Heart left ventricle (tissue), 13 donors: ENCODE measurements around the gene MYO1B.

Source experiments
- POLR2A ChIP-seq, 2 donors: fragments of 450-650 bp; IDR thresholded peaks; one replicate each; pipeline ENCODE4 v1.6.1; 2017; ENCODE audit warnings: antibody characterized with exemption in 2 of 2, mild to moderate bottlenecking in 2 of 2, moderate library complexity in 2 of 2
- TF ChIP-seq, protein P1 (sequence below), 12 donors: fragments of 200-600 bp; sonication (generic) in 4 of 12; IDR thresholded peaks; one replicate each; pipeline versions ENCODE4 v1.5.0 to v1.8.0; 2018 to 2022; ENCODE audit warnings: antibody characterized with exemption in 12 of 12, mild to moderate bottlenecking in 5 of 12
- donor health status: ischemic (EF 13 %, LVEDD 7.1; RV severe dilation, severe dysfunction).
- donor health status: DM: no; HTN: yes; CAD: no.
- donor health status: DM: no; HTN: no; CAD: no.
- donor health status: ischemic (EF 25% LVEDD 6.9; RV normal size, moderate dysfunction).
- donor health status: ischemic (EF 25% LVEDD 5.7; RV mildly dilated, moderate dysfunction).
- donor health status: ischemic (EF 35%, LVEDD 5.7; RV mildly dilated, moderate dysfunction).
- donor health status: nonischemic (EF 11% LVEDD 7.7; RV severe dilation, severe dysfunction).
- donor health status: DM: yes; HTN: yes; CAD: no.
- donor health status: PGD.
- donor health status: ischemic (EF 29% LVEDD 5.4; RV normal size, mild dysfunction).
- donor health status: nonischemic (EF 23%, LVEDD 6.1; RV moderate dilation, normal function).

DNA sequence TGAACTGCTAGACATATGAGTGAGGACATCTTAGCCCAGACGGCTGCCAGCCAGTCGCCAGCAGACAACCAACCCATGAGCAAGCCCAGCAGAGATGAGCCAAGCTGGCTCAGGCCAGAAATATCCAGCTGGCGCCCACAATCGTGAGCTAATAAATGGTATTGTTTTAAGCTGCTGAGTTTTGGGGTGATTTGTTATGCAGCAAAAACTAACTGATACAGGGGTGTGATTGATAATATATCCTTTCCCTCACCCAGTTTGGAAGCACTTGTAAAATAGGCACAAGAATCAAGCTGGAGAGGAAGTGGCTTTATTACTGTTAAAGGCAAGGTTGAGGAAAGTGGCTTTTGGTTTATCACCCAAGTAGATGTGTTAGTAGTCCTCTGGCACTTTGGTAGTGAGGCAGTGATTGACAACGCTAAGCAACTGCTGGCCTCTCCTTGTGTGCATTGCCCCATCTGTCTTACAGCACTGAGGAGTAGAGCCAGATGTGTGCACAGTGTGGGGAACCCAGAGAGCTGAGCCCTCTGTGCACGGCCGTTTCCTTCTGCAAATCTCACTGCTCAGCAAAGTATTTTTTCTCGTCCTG lies 110.1 kb downstream of the MYO1B start:
- TF ChIP-seq, protein P1, sequence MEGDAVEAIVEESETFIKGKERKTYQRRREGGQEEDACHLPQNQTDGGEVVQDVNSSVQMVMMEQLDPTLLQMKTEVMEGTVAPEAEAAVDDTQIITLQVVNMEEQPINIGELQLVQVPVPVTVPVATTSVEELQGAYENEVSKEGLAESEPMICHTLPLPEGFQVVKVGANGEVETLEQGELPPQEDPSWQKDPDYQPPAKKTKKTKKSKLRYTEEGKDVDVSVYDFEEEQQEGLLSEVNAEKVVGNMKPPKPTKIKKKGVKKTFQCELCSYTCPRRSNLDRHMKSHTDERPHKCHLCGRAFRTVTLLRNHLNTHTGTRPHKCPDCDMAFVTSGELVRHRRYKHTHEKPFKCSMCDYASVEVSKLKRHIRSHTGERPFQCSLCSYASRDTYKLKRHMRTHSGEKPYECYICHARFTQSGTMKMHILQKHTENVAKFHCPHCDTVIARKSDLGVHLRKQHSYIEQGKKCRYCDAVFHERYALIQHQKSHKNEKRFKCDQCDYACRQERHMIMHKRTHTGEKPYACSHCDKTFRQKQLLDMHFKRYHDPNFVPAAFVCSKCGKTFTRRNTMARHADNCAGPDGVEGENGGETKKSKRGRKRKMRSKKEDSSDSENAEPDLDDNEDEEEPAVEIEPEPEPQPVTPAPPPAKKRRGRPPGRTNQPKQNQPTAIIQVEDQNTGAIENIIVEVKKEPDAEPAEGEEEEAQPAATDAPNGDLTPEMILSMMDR (IDR thresholded peaks at IDR 0.05), result no peak
- no peak for TF ChIP-seq POLR2A (IDR thresholded peaks at IDR 0.05)
